SKM-1 (cell line): Measurements from ENCODE around the gene EFCAB6.

Source experiments
- DNase-seq: peaks from one replicate; lab custom pipeline; 2025; ENCODE audit not compliant: unreplicated experiment; lab: John Stamatoyannopoulos, UW

EFCAB6 gene

GRCh38 chr22:43592476-43592875 is 219.6 kb downstream of the EFCAB6 start:
- DNase-seq, result no peak

- no peak for DNase-seq
Observed at GRCh38 chr22:43591380-43591779, 220.7 kb downstream of the EFCAB6 start.

- DNase-seq, result no peak
Observed at GRCh38 chr22:43587574-43587973, 224.5 kb downstream of the EFCAB6 start.

- DNase-seq, result no peak
Observed at GRCh38 chr22:43583501-43583900, 228.6 kb downstream of the EFCAB6 start.

GRCh38 chr22:43582394-43582793 is 229.7 kb downstream of the EFCAB6 start:
- DNase-seq, result no peak

GRCh38 chr22:43580271-43580750 is 231.8 kb downstream of the EFCAB6 start:
- no peak for DNase-seq

- no peak for DNase-seq
Observed at GRCh38 chr22:43574738-43575137, 237.4 kb downstream of the EFCAB6 start.

- no peak for DNase-seq
Observed at GRCh38 chr22:43572710-43573109, 239.4 kb downstream of the EFCAB6 start.

- no peak for DNase-seq
Observed at GRCh38 chr22:43571181-43571580, 240.9 kb downstream of the EFCAB6 start.

- no peak for DNase-seq
Observed at GRCh38 chr22:43570531-43571165, 241.5 kb downstream of the EFCAB6 start.

GRCh38 chr22:43569111-43569510 is 243.0 kb downstream of the EFCAB6 start:
- no peak for DNase-seq

- DNase-seq, result no peak
Observed at GRCh38 chr22:43567691-43568324, 244.3 kb downstream of the EFCAB6 start.

- no peak for DNase-seq
Observed at GRCh38 chr22:43566561-43567332, 245.4 kb downstream of the EFCAB6 start.

- DNase-seq, result no peak
Observed at GRCh38 chr22:43566021-43566420, 246.1 kb downstream of the EFCAB6 start.

- no peak for DNase-seq
Observed at GRCh38 chr22:43564859-43565258, 247.2 kb downstream of the EFCAB6 start.

- no peak for DNase-seq
Observed at GRCh38 chr22:43563571-43563970, 248.5 kb downstream of the EFCAB6 start.

GRCh38 chr22:43562843-43563242 is 249.3 kb downstream of the EFCAB6 start:
- no peak for DNase-seq

GRCh38 chr22:43561415-43562178 is 250.5 kb downstream of the EFCAB6 start:
- DNase-seq, result no peak

- no peak for DNase-seq
Observed at GRCh38 chr22:43560651-43561050, 251.5 kb downstream of the EFCAB6 start.

GRCh38 chr22:43555561-43556515 is 256.3 kb downstream of the EFCAB6 start:
- no peak for DNase-seq
